Activated naive CD4-positive, alpha-beta T cell treated with anti-CD3 and anti-CD28 coated beads for 36 hours (primary cell): ENCODE data around the gene PFKM. TPM values are rescaled to one million over a fixed set of nuclear protein-coding genes. Genes with fewer than 3 reads are reported as not detected.
"Not testable (repeated sequence)": the region's sequence is repeated elsewhere in the genome, so short reads cannot be mapped to it uniquely, and the experiment has no call there.

ENCODE experiments used
- CTCF ChIA-PET: fragments of 350-600 bp; sonication (Branson Sonifier 250); formaldehyde crosslinking; loops from one replicate; lab custom pipeline; 2021; ENCODE audit warnings: antibody characterized with exemption; lab: Charles Lee
- DNase-seq: peaks from one replicate; pipeline ENCODE4 v3.0.0-alpha.2; 2020
- H3K27ac Mint-ChIP-seq: one replicate; pipeline ENCODE4 v1.8.0; 2021; ENCODE audit warnings: mild to moderate bottlenecking, mixed read lengths
- H3K27me3 Mint-ChIP-seq: one replicate; pipeline ENCODE4 v1.8.0; 2021; ENCODE audit warnings: low read depth, mixed read lengths
- H3K36me3 Mint-ChIP-seq: one replicate; pipeline ENCODE4 v1.8.0; 2021; ENCODE audit warnings: low read depth, mixed read lengths
- H3K4me1 Mint-ChIP-seq: one replicate; pipeline ENCODE4 v1.8.0; 2021; ENCODE audit warnings: low read depth, mixed read lengths
- H3K4me3 Mint-ChIP-seq: one replicate; pipeline ENCODE4 v1.8.0; 2021; ENCODE audit warnings: mild to moderate bottlenecking, moderate library complexity, mixed read lengths
- H3K9me3 Mint-ChIP-seq: one replicate; pipeline ENCODE4 v1.8.0; 2021; ENCODE audit warnings: mixed read lengths
- intact Hi-C: fragments of 100-400 bp; cut with micrococcal nuclease; formaldehyde crosslinking; loops from one replicate; pipeline ENCODE4 v1.15.1; 2023
- total RNA-seq, 2 experiments: library from RNA; stranded (reverse); gene quantifications; one replicate each; pipeline ENCODE4 v1.2.3, GENCODE V29; 2021

Gene PFKM
- total RNA-seq, 2 experiments from 2014 or later = 68.2 to 71.9 TPM

DNA sequence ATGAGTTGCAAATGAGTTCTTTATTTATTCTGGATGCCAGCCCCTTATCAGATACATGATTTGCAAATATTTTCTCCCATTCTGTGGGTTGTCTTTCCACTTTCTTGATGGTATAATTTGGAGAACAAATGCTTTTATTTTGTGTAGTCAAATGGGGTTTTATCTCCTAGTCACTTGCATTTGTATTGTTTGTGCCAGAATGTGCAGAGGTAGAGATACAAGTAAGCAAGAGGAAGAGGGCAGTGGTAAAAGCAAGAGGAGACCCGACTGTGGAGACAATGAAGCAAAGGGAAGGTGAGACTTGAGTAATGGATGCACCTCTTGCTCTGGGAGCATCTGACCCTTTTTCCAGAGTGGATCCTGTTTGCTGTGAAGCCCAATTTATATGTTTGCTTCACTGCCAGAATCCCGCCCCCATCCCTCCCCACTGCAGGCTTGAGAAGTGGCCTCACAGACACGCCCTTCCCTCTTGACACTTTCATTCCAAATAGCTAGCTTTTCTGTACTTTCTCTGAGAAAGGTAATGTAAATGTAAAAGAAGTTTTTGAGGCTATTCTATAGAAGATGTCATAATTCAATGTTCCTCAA is 786 bp upstream of the PFKM start:
- H3K27ac Mint-ChIP-seq = no peak overlapping the region
- no peaks in the 10 kb centered on the region for H3K9me3 Mint-ChIP-seq
- CTCF ChIA-PET = no interaction called here
- H3K27me3 Mint-ChIP-seq = no peaks in the 10 kb centered on the region
- intact Hi-C loops = no loop called here
- H3K4me1 Mint-ChIP-seq = peaks cover 19% of the 10 kb centered on the region
- DNase-seq = no peak
- H3K36me3 Mint-ChIP-seq = peaks cover 4% of the 10 kb centered on the region
- H3K4me3 Mint-ChIP-seq = peak overlapping the region; percentile 93

DNA sequence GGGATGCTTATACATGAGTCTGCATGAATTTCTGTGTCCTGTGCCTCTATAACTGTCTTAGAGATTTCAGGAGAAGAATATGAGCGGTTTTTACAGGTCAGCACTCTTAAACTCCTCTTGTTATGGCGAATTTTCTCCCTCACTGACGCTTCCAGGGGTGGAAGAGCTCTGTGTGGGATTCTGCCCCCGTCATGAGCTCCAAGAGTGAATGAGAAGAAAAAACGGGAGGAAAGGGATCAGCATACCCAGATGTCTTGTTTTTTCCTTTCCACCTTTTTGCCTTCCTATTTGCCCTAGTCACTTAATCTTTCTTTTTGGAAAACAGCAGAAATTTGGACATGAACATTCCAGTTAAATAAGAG is 651 bp downstream of the PFKM start:
- Mint-ChIP-seq H3K4me1 (peaks cover 19% of the 10 kb centered on the region), H3K9me3 (no peaks in the 10 kb centered on the region), H3K4me3 (peak overlapping the region; percentile 93), H3K27ac (no peak overlapping the region), H3K36me3 (peaks cover 10% of the 10 kb centered on the region), H3K27me3 (no peaks in the 10 kb centered on the region)
- no peak for DNase-seq
- intact Hi-C loops = loop anchor here (1.0 kb wide), 3 partner anchors 14 to 78 kb away; partner anchors contain the start of genes ASB8 and SENP1
- CTCF ChIA-PET = interaction anchor here (1.0 kb wide), 1 partner anchor 14 kb away, joined by 3 read pairs; the partner anchor contains the start of gene SENP1

DNA sequence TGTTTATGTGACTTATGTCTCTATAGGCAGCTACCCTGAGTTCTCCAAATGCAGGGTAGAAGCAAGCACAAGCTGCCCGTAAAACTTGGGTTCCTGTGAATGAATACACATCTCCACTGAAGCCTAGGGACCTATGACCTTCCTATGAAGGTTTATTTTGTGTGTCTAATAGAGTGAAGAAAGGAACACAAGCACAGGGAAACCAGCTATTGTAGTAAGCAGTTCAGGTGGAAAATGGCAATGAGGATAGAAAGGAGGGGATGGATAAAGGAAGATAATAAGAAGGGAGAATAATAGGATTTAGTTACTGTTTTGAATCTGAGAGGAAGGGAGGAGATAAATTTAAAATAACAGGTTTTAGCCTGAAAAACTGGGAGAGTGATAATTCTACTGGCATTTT is 2.4 kb downstream of the PFKM start:
- intact Hi-C loops = no loop called here
- no peak overlapping the region for H3K27ac Mint-ChIP-seq

DNA sequence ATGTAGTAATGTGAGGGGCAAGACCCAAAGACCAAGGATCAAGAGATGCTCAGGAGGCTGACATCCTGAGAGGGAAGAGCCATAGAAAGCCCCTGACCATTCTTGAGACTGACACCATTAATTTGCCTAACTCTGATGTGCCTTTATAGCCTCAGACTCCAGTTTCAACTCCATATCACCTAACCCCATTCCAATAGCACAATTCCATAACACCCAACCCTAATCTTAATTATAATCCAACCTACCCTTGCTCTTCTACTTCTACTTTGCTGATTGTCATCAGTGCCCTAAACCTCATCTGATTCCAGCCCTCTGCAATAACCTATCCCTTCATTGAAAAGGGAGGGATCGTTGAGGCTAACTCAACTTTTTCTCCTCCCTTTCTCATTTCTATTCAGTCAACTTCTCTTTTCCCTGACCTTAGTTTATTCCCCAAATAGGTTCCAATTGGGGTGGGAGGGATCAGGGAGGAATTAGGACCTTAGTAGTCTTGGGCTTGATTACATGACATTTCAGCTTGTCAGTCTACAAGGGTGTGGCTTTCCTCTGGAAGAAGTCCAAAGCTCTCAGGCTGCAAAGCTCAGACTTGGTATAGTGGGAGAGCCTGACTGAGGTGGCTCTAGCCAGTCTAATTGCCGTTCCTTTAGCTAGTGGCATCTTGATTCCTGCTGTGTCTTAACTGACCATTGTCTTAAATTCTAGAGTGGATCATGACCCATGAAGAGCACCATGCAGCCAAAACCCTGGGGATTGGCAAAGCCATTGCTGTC is 3.1 kb downstream of the PFKM start:
- Mint-ChIP-seq H3K4me3 (no peak overlapping the region), H3K9me3 (no peaks in the 10 kb centered on the region), H3K27me3 (no peaks in the 10 kb centered on the region), H3K36me3 (peaks cover 14% of the 10 kb centered on the region), H3K27ac (no peak overlapping the region), H3K4me1 (peaks cover 19% of the 10 kb centered on the region)
- intact Hi-C loops = no loop called here
- CTCF ChIA-PET = interaction anchor here (1.6 kb wide), 1 partner anchor 20 kb away, joined by 3 read pairs; no protein-coding TSS in a partner anchor
- no peak for DNase-seq

More for the DNA sequence above, 2.4 kb downstream of the PFKM start:
- H3K4me3 Mint-ChIP-seq = no peak overlapping the region
- peaks cover 19% of the 10 kb centered on the region for H3K4me1 Mint-ChIP-seq
- DNase-seq = no peak
- no peaks in the 10 kb centered on the region for H3K9me3 Mint-ChIP-seq
- CTCF ChIA-PET = interaction anchor here (1.6 kb wide), 1 partner anchor 20 kb away, joined by 3 read pairs; no protein-coding TSS in a partner anchor
- peaks cover 14% of the 10 kb centered on the region for H3K36me3 Mint-ChIP-seq
- H3K27me3 Mint-ChIP-seq = no peaks in the 10 kb centered on the region

DNA sequence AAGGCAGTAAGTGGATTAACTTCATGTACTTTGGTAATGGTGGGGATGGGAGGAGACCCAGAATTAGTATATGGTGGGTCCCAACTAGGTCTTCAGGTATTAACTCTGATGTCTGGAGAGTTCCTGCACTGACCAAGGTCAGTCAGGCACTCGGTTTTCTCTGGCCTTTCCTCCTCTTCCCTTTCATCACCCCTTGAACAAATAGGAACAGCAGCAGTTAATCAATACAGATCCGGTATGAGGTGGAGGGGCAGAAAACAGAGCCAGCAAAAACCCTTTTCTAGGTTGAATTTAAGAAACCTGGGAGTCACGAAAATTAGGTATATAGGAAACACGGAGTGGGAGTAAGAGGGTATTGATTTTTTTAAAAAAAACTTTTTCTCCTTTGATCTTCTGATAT is 4.0 kb downstream of the PFKM start:
- intact Hi-C loops = no loop called here

DNA sequence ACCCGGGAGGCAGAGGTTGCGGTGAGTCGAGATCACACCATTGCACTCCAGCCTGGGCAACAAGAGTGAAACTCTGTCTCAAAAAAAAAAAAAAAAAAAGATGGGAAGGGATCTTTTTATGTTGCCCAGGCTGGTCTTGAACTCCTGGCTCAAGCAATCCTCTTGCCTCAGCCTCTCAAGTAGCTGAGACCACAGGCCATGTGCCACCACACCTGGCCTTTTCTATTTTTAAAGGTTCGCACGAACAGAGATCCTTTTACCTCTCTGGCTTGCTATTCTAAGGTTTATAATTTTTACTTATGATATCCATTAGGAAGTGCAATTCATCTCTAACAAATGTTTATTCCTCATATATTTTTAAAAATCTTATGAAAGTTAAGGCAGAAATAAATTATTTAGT is 6.4 kb downstream of the PFKM start:
- H3K4me1 Mint-ChIP-seq, H3K27ac Mint-ChIP-seq, H3K9me3 Mint-ChIP-seq, H3K4me3 Mint-ChIP-seq, intact Hi-C loops, DNase-seq, H3K27me3 Mint-ChIP-seq: not testable (repeated sequence)
- peaks cover 29% of the 10 kb centered on the region for H3K36me3 Mint-ChIP-seq
- CTCF ChIA-PET = interaction anchor here (1.3 kb wide), 1 partner anchor 26 kb away, joined by 3 read pairs; no protein-coding TSS in a partner anchor

More for the DNA sequence above, 4.0 kb downstream of the PFKM start:
- CTCF ChIA-PET = no interaction called here
- peaks cover 19% of the 10 kb centered on the region for H3K4me1 Mint-ChIP-seq
- no peaks in the 10 kb centered on the region for H3K9me3 Mint-ChIP-seq
- no peaks in the 10 kb centered on the region for H3K27me3 Mint-ChIP-seq
- no peak overlapping the region for H3K4me3 Mint-ChIP-seq
- no peak for DNase-seq
- peaks cover 19% of the 10 kb centered on the region for H3K36me3 Mint-ChIP-seq
- no peak overlapping the region for H3K27ac Mint-ChIP-seq

DNA sequence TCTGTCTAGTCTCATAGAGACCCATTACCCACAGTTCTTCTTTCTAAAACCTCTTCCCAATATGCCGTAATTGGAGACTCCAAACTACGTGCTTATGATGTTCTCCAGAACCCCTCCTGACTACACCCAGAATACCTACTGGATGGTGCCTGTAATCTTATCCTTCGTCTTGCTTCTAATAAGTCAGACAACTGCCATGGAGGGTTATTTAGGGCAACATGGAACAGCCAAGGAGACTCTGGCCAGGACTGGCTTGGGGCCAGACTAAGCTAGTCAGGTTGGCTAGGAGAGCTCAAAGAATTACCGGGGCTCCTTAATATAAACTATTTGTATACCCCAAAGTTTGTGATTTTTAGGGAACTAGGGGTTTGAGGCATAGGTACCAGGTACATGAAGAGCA is 6.8 kb downstream of the PFKM start:
- intact Hi-C loops = no loop called here
- DNase-seq = no peak
- no peaks in the 10 kb centered on the region for H3K9me3 Mint-ChIP-seq
- H3K4me3 Mint-ChIP-seq = no peak overlapping the region
- no peaks in the 10 kb centered on the region for H3K27me3 Mint-ChIP-seq
- peaks cover 32% of the 10 kb centered on the region for H3K36me3 Mint-ChIP-seq
- H3K4me1 Mint-ChIP-seq = peaks cover 3% of the 10 kb centered on the region
- CTCF ChIA-PET = interaction anchor here (1.3 kb wide), 1 partner anchor 26 kb away, joined by 3 read pairs; no protein-coding TSS in a partner anchor
- H3K27ac Mint-ChIP-seq = no peak overlapping the region

DNA sequence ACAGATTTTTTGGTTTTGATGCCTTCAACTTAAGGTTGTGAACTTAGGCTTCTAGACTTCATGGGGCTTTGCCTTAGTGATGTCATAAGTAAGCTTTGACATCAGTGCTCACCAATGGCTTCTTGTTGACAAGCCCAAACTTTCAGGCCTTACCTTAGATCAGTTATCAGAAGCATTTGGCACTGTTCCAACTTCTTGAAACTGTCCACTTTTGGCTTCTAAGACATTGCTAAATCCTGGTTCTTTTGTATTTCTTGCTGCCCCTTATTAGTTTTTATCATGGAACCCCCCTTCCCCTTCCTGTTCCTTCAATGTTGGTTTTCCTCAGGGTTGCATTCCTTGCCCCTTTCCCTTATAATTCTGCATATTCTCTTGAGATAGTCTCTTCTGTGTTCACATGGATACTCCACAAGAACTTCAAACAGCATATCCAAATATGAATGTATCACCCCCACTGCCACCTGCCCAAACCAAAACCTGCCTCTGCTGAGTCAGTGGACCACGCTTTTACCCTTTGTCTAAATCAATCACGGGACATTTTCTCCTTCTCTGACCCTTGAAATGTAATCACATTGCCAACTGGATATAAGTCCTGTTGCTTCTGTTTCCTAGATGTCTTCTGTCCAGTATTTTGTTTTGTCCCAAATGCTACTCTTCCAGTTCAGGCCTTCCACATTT is 7.9 kb downstream of the PFKM start:
- intact Hi-C loops = no loop called here
- DNase-seq = no peak
- peaks cover 32% of the 10 kb centered on the region for H3K36me3 Mint-ChIP-seq
- CTCF ChIA-PET = no interaction called here
- H3K9me3 Mint-ChIP-seq = no peaks in the 10 kb centered on the region
- no peaks in the 10 kb centered on the region for H3K27me3 Mint-ChIP-seq
- H3K4me3 Mint-ChIP-seq = no peak overlapping the region
- peaks cover 2% of the 10 kb centered on the region for H3K4me1 Mint-ChIP-seq
- H3K27ac Mint-ChIP-seq = no peak overlapping the region

DNA sequence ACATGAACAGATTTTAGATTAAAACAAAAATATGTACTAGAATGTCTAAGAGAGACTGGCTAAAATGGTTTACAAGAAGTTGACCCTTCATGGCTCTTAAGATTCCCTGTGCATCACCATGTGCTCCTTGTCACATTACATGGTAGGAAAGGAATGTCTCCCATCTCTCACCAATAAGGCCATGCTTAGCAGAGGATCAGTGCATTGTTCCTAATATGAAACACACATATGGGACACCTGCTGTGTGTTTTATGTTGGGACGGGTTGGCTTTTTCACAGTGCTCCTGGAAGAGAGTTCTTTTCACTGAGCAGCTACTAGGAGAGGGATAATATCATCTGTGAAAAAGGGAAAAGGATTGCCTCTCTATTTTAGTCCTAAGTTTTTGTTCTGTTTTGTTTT is 9.6 kb downstream of the PFKM start:
- no peak overlapping the region for H3K27ac Mint-ChIP-seq
- CTCF ChIA-PET = interaction anchor here (1.0 kb wide), 1 partner anchor 12 kb away, joined by 3 read pairs; no protein-coding TSS in a partner anchor

DNA sequence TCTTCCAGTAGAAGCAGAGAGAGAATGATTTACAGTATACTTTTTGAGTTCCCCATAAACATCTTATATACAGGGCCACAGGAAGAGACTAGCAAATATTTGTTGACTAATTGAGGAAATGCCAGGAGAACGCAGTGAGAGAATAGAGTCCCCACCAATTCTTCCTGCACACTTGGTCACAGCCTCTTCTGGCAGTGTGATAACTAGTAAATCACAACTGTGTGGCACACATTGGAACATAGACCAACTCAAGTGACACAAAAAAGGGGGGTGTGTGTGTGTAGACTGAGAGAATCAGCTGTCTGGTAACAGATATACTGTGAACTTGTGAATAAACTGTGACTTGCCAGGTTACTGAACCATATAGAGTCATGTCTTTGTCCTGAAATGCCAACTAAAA is 10.2 kb downstream of the PFKM start:
- H3K36me3 Mint-ChIP-seq = peaks cover 38% of the 10 kb centered on the region
- H3K4me1 Mint-ChIP-seq = no peaks in the 10 kb centered on the region
- CTCF ChIA-PET = interaction anchor here (1.0 kb wide), 1 partner anchor 13 kb away, joined by 3 read pairs; no protein-coding TSS in a partner anchor
- H3K9me3 Mint-ChIP-seq = no peaks in the 10 kb centered on the region
- H3K4me3 Mint-ChIP-seq = no peak overlapping the region
- DNase-seq = no peak
- H3K27ac Mint-ChIP-seq = no peak overlapping the region
- intact Hi-C loops = no loop called here
- no peaks in the 10 kb centered on the region for H3K27me3 Mint-ChIP-seq

More for the DNA sequence above, 9.6 kb downstream of the PFKM start:
- no peaks in the 10 kb centered on the region for H3K27me3 Mint-ChIP-seq
- H3K36me3 Mint-ChIP-seq = peaks cover 35% of the 10 kb centered on the region
- H3K4me3 Mint-ChIP-seq = no peak overlapping the region
- intact Hi-C loops = no loop called here
- no peak for DNase-seq
- H3K9me3 Mint-ChIP-seq = no peaks in the 10 kb centered on the region
- no peaks in the 10 kb centered on the region for H3K4me1 Mint-ChIP-seq

DNA sequence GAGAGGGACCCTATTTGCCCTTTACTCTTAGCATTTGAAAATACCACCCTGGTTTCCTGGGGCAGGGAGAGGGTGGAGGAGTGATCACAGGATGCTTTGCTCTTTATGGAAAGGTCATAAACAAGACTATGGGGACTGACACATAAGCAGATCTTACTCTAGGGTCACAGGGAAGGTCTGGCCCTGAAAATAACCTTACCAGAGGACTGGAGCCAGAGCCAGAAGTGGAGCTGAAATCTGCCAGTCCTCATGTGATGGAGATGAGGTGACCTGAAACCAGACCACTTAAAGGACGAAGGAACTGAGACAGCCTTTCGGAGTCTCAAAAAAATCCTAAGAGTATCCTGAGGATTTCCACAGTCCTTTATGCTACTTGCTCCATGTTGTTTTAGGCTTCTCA is 12.4 kb downstream of the PFKM start:
- Mint-ChIP-seq H3K27ac (no peak overlapping the region), H3K27me3 (no peaks in the 10 kb centered on the region), H3K9me3 (no peaks in the 10 kb centered on the region), H3K4me1 (no peaks in the 10 kb centered on the region), H3K4me3 (no peak overlapping the region), H3K36me3 (peaks cover 43% of the 10 kb centered on the region)
- CTCF ChIA-PET = no interaction called here
- DNase-seq = no peak
- intact Hi-C loops = no loop called here

DNA sequence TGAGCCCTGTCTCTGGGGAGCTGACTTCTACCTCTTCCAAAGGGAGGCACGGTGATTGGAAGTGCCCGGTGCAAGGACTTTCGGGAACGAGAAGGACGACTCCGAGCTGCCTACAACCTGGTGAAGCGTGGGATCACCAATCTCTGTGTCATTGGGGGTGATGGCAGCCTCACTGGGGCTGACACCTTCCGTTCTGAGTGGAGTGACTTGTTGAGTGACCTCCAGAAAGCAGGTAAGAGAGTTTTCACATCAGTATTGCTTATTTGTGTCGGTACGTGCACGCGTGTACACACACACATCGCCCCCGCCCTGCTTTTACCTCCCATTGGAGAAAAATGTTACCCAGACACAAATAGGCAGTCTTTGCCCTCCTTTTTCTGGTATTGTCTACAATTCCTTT is 13.7 kb downstream of the PFKM start:
- Mint-ChIP-seq H3K4me1 (no peaks in the 10 kb centered on the region), H3K36me3 (peaks cover 45% of the 10 kb centered on the region), H3K27me3 (no peaks in the 10 kb centered on the region), H3K4me3 (no peak overlapping the region), H3K27ac (no peak overlapping the region), H3K9me3 (no peaks in the 10 kb centered on the region)
- CTCF ChIA-PET = no interaction called here
- DNase-seq = no peak
- intact Hi-C loops = no loop called here
